B cell (primary cell): ENCODE data around the gene RHOH. TPM values are rescaled to one million over a fixed set of nuclear protein-coding genes. Genes with fewer than 3 reads are reported as not detected.
"Not testable (repeated sequence)": the region's sequence is repeated elsewhere in the genome, so short reads cannot be mapped to it uniquely, and the experiment has no call there.

ENCODE experiments used
- ATAC-seq: fragments of 200-7000 bp; cut with Tn5 transposase; one replicate; pipeline ENCODE4 v1.10.0; 2021; ENCODE audit warnings: low read depth, mild to moderate bottlenecking, moderate number of reproducible peaks, moderate library complexity
- CTCF ChIA-PET: fragments of 350-600 bp; sonication (Branson Sonifier 250); formaldehyde crosslinking; loops from one replicate; lab custom pipeline; 2021; ENCODE audit warnings: antibody characterized with exemption, inconsistent platforms; lab: Charles Lee
- POLR2A ChIA-PET: fragments of 350-600 bp; sonication (Branson Sonifier 250); formaldehyde crosslinking; loops from one replicate; lab custom pipeline; 2021; ENCODE audit warnings: antibody characterized with exemption; lab: Charles Lee
- DNase-seq: peaks from one replicate; pipeline ENCODE4 v3.0.0; 2013
- H2AFZ ChIP-seq: 2 replicates; pipeline ENCODE4 v1.6.1; 2012; ENCODE audit warnings: mild to moderate bottlenecking, low read depth, low read length; ENCODE audit not compliant: insufficient read depth, poor library complexity, severe bottlenecking
- H3K27ac ChIP-seq, 2 donors: 1 replicate in 1 of 2; 2 replicates in 1 of 2; pipeline ENCODE4 v1.5.1; 2012 to 2013; ENCODE audit warnings: low read length in 2 of 2, mild to moderate bottlenecking in 2 of 2, moderate library complexity in 1 of 2
- H3K27me3 ChIP-seq, 4 experiments: fragments of 200-600 bp in 1 of 4; sonication (generic) in 1 of 4; replicated peaks in 1 of 4; 1 replicate in 2 of 4; 2 replicates in 2 of 4; pipeline versions ENCODE4 v1.6.1 to v1.7.0; 2013 to 2016; ENCODE audit warnings: low read length in 3 of 4, mild to moderate bottlenecking in 2 of 4, mixed read lengths in 1 of 4, moderate library complexity in 1 of 4; ENCODE audit not compliant: insufficient read depth in 4 of 4, control insufficient read depth in 3 of 4; ENCODE audit errors: control extremely low read depth in 1 of 4
- H3K36me3 ChIP-seq, 2 experiments: replicated peaks in 1 of 2; 1 replicate in 1 of 2; 2 replicates in 1 of 2; pipeline versions ENCODE4 v1.6.1 to v1.7.1; 2013; ENCODE audit warnings: low read length in 1 of 2; ENCODE audit not compliant: insufficient read depth in 2 of 2, control insufficient read depth in 1 of 2; ENCODE audit errors: control extremely low read depth in 1 of 2, extremely low read depth in 1 of 2
- H3K4me1 ChIP-seq, 2 donors: fragments of 200-600 bp in 1 of 2; sonication (generic) in 1 of 2; 1 replicate in 1 of 2; 2 replicates in 1 of 2; pipeline versions ENCODE4 v1.5.1 to v1.6.1; 2013 to 2017; ENCODE audit warnings: low read length in 2 of 2; ENCODE audit not compliant: control insufficient read depth in 2 of 2, insufficient read depth in 2 of 2
- H3K4me2 ChIP-seq: replicated peaks from 2 replicates; pipeline ENCODE3; 2012; ENCODE audit warnings: mild to moderate bottlenecking, low read depth, low read length; ENCODE audit not compliant: poor library complexity, severe bottlenecking
- H3K4me3 ChIP-seq, 5 experiments: fragments of 200-600 bp in 1 of 5; sonication (generic) in 1 of 5; 1 replicate in 3 of 5; 2 replicates in 2 of 5; pipeline versions ENCODE4 v1.5.1 to v1.7.0; 2011 to 2016; ENCODE audit warnings: low read length in 4 of 5, mild to moderate bottlenecking in 4 of 5, low read depth in 2 of 5, control low read depth in 1 of 5, moderate library complexity in 1 of 5; ENCODE audit not compliant: insufficient read depth in 1 of 5; ENCODE audit errors: control extremely low read depth in 1 of 5, extremely low read depth in 1 of 5
- H3K79me2 ChIP-seq: fragments of 200-600 bp; sonication (generic); one replicate; pipeline ENCODE4 v1.6.0; 2016; ENCODE audit warnings: low read length; ENCODE audit not compliant: control insufficient read depth, insufficient read depth
- H3K9ac ChIP-seq: fragments of 200-600 bp; sonication (generic); 2 replicates; pipeline ENCODE4 v1.6.1; 2017; ENCODE audit warnings: mild to moderate bottlenecking, low read length, moderate library complexity
- H3K9me3 ChIP-seq, 3 donors: one replicate each; pipeline versions ENCODE4 v1.6.1 to v1.7.1; 2013; ENCODE audit warnings: low read length in 2 of 3; ENCODE audit not compliant: control insufficient read depth in 2 of 3, insufficient read depth in 1 of 3; ENCODE audit errors: control extremely low read depth in 1 of 3
- H4K20me1 ChIP-seq: 2 replicates; pipeline ENCODE4 v1.6.0; 2012; ENCODE audit warnings: mild to moderate bottlenecking, low read length; ENCODE audit not compliant: insufficient read depth, control insufficient read depth, poor library complexity, severe bottlenecking
- H3K27ac Mint-ChIP-seq: one replicate; pipeline ENCODE4 v1.8.0; 2021; ENCODE audit warnings: mixed read lengths
- H3K27me3 Mint-ChIP-seq: one replicate; pipeline ENCODE4 v1.8.0; 2021; ENCODE audit warnings: mixed read lengths
- H3K4me1 Mint-ChIP-seq: one replicate; pipeline ENCODE4 v1.8.0; 2021; ENCODE audit warnings: mixed read lengths
- H3K4me3 Mint-ChIP-seq: one replicate; pipeline ENCODE4 v1.8.0; 2021; ENCODE audit warnings: mixed read lengths
- H3K9me3 Mint-ChIP-seq: one replicate; pipeline ENCODE4 v1.8.0; 2022; ENCODE audit warnings: mixed read lengths; ENCODE audit not compliant: insufficient read depth
- EZH2 ChIP-seq: IDR thresholded peaks from 2 replicates; pipeline ENCODE4 v1.6.1; 2012; ENCODE audit warnings: borderline replicate concordance, low read depth, mild to moderate bottlenecking, moderate library complexity, low read length; ENCODE audit not compliant: insufficient read depth, poor library complexity, severe bottlenecking
- WGBS: methylation state at CpG from one replicate; pipeline ENCODE4 v1.1.5; 2013; ENCODE audit warnings: missing lambda C conversion rate; ENCODE audit not compliant: insufficient coverage; 5-methylcytosine and 5-hydroxymethylcytosine counted together
- intact Hi-C: fragments of 100-400 bp; cut with micrococcal nuclease; formaldehyde crosslinking; loops from one replicate; pipeline ENCODE4 v1.10.0; 2022
- polyA plus RNA-seq: library from polyadenylated mRNA; depleted of rRNA; stranded (reverse); fragments of >200 nt; gene quantifications from 2 replicates; pipeline ENCODE4 v1.2.3, GENCODE V29; 2012
- total RNA-seq, 2 donors: library from RNA; stranded (reverse); fragments of 120-200 nt in 1 of 2; gene quantifications; 1 replicate in 1 of 2; 2 replicates in 1 of 2; pipeline versions ENCODE4 v1.2.3 to v1.2.4, GENCODE V29; 2013 to 2022
- TF ChIP-seq, protein P1 (sequence below): fragments of 200-600 bp; IDR thresholded peaks from one replicate; pipeline ENCODE4 v1.8.0; 2022; ENCODE audit warnings: antibody characterized with exemption, mild to moderate bottlenecking

Gene RHOH
- total and polyA plus RNA-seq, 2 donors (not counting 1 experiment from before 2014, with no cell fraction given) = 118 to 209 TPM

DNA sequence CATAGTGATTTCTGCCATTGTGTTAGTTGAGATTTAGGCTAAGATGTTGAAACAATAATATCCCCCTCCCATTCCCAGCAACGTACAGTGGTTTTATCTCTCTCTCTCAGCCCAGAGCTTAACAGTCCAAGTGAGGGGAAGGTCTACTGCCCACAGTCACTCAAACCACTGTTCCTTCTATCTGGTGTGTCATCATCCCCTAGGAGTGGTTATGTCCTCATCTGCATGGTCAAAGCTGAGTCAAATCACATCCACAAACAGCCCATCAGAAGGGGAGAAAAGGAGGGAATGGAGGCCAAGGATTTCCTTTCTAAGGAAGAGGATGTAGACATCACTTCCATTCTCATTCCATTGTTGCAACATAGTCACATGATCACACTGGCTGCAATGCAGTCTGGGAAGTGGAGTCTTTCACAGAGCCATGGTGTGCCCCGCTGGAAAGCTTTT lies 95.5 kb downstream of the RHOH start:
- Mint-ChIP-seq H3K4me1 (peaks cover 59% of the 10 kb centered on the region), H3K4me3 (no peak overlapping the region), H3K9me3 (no peaks in the 10 kb centered on the region), H3K27ac (peak overlapping the region; percentile 77), H3K27me3 (no peaks in the 10 kb centered on the region)
- intact Hi-C loops = no loop called here
- Histone ChIP-seq H3K27ac (peak overlapping the region in 1 of 2 donors; percentile 17), H3K36me3 (no peaks in the 10 kb centered on the region), H3K27me3 (no peaks in the 10 kb centered on the region), H3K9me3 (peaks cover 0 to 12% (median 0%) of the 10 kb centered on the region in 3 donors), H3K9ac (no peak overlapping the region), H3K79me2 (peaks cover 38% of the 10 kb centered on the region), H3K4me3 (no peak overlapping the region), H2AFZ (no peak overlapping the region), H3K4me2 (no peak overlapping the region), H4K20me1 (no peaks in the 10 kb centered on the region), H3K4me1 (peaks cover 59 to 64% of the 10 kb centered on the region in 2 donors)
- no peak for TF ChIP-seq EZH2
- TF ChIP-seq, protein P1, sequence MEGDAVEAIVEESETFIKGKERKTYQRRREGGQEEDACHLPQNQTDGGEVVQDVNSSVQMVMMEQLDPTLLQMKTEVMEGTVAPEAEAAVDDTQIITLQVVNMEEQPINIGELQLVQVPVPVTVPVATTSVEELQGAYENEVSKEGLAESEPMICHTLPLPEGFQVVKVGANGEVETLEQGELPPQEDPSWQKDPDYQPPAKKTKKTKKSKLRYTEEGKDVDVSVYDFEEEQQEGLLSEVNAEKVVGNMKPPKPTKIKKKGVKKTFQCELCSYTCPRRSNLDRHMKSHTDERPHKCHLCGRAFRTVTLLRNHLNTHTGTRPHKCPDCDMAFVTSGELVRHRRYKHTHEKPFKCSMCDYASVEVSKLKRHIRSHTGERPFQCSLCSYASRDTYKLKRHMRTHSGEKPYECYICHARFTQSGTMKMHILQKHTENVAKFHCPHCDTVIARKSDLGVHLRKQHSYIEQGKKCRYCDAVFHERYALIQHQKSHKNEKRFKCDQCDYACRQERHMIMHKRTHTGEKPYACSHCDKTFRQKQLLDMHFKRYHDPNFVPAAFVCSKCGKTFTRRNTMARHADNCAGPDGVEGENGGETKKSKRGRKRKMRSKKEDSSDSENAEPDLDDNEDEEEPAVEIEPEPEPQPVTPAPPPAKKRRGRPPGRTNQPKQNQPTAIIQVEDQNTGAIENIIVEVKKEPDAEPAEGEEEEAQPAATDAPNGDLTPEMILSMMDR = no peak
- ATAC-seq = no peak
- no peak for DNase-seq
- ChIA-PET POLR2A (no interaction called here), CTCF (interaction anchor here (0.7 to 1.8 kb wide), 2 partner anchors 9 to 25 kb away, joined by 3 to 8 read pairs; no protein-coding TSS in a partner anchor)
- no CpG with 5 or more reads among the region's 2 CpGs for WGBS

DNA sequence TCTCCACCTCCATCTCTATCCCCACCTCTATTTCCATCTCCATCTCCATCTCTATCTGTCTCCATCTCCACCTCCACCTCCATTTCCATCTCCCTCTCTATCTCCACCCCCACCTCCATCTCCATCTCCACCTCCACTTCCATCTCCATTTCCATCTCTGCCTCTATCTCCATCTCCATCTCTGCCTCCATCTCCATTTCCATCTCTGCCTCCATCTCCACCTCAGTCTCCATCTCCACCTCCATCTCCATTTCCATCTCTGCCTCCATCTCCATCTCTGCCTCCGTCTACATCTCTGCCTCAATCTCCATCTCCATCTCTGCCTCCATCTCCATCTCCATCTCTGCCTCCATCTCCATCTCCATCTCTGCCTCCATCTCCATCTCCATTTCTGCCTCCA lies 97.5 kb downstream of the RHOH start:
- ChIA-PET POLR2A (no interaction called here), CTCF (no interaction called here)
- no peaks in the 10 kb centered on the region for H3K27me3 Mint-ChIP-seq
- Histone ChIP-seq H2AFZ (no peak overlapping the region), H3K27ac (peak overlapping the region in 1 of 2 donors; percentile 28), H3K27me3 (no peaks in the 10 kb centered on the region), H3K4me1 (peaks cover 61 to 67% of the 10 kb centered on the region in 2 donors), H3K79me2 (peaks cover 49% of the 10 kb centered on the region), H4K20me1 (no peaks in the 10 kb centered on the region), H3K9me3 (peaks cover 0 to 16% (median 0%) of the 10 kb centered on the region in 3 donors), H3K4me3 (no peak overlapping the region), H3K4me2 (no peak overlapping the region), H3K36me3 (no peaks in the 10 kb centered on the region), H3K9ac (no peak overlapping the region)
- DNase-seq (no peak), ATAC-seq (no peak)
- intact Hi-C loops = no loop called here
- no peaks in the 10 kb centered on the region for H3K9me3 Mint-ChIP-seq
- no peak overlapping the region for H3K27ac Mint-ChIP-seq
- H3K4me3 Mint-ChIP-seq = no peak overlapping the region
- 92% methylated on average over 1 of the region's 1 CpG for WGBS
- peaks cover 59% of the 10 kb centered on the region for H3K4me1 Mint-ChIP-seq
- no peak for TF ChIP-seq EZH2
- TF ChIP-seq, protein P1 = no peak

DNA sequence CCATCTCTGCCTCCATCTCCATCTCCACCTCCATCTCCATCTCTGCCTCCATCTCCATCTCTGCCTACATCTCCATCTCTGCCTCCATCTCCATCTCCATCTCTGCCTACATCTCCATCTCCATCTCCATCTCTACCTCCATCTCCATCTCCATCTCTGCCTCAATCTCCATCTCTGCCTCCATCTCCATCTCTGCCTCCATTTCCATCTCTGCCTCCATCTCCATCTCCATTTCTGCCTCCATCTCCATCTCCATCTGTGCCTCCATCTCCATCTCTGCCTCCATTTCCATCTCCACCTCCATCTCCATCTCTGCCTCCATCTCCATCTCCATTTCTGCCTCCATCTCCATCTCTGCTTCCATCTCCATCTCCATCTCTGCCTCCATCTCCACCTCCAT lies 98.2 kb downstream of the RHOH start:
- intact Hi-C loops, H3K4me2 ChIP-seq, H3K9ac ChIP-seq, CTCF ChIA-PET, H4K20me1 ChIP-seq, H2AFZ ChIP-seq, H3K36me3 ChIP-seq, H3K27me3 ChIP-seq, H3K4me3 ChIP-seq, H3K27ac Mint-ChIP-seq, ATAC-seq, H3K4me3 Mint-ChIP-seq, DNase-seq, POLR2A ChIA-PET, H3K9me3 Mint-ChIP-seq, H3K27me3 Mint-ChIP-seq: not testable (repeated sequence)
- H3K4me1 Mint-ChIP-seq = peaks cover 58% of the 10 kb centered on the region
- Histone ChIP-seq H3K9me3 (peaks cover 0 to 16% (median 0%) of the 10 kb centered on the region in 3 donors), H3K79me2 (peaks cover 56% of the 10 kb centered on the region), H3K27ac (peak overlapping the region in 1 of 2 donors; percentile 53), H3K4me1 (peaks cover 61 to 67% of the 10 kb centered on the region in 2 donors)
